Caco-2 (cell line): ENCODE results near the gene ANKMY1. TPM values are rescaled to one million over a fixed set of nuclear protein-coding genes. Genes with fewer than 3 reads are reported as not detected.

Source experiments
- BruUV-seq: library from RNA; stranded (reverse); fragments of 400-500 nt; replicated peaks from 2 replicates; lab custom pipeline; 2021; lab: Mats Ljungman, UMichigan
- CTCF ChIA-PET: fragments of 300-600 bp; sonication (Branson Sonifier 250); formaldehyde crosslinking; loops from one replicate; lab custom pipeline; 2022; ENCODE audit warnings: antibody characterized with exemption; lab: Charles Lee
- POLR2A ChIA-PET: fragments of 300-600 bp; sonication (Branson Sonifier 250); formaldehyde crosslinking; loops from one replicate; lab custom pipeline; 2022; ENCODE audit warnings: antibody characterized with exemption; lab: Charles Lee
- DNase-seq, 2 experiments: peaks; one replicate each; pipeline versions ENCODE4 v3.0.0 to v3.0.0-alpha.2; 2020 to 2022
- H3K27me3 ChIP-seq: replicated peaks from 2 replicates; pipeline ENCODE4 v1.6.0; 2011; ENCODE audit warnings: low read length; ENCODE audit not compliant: control insufficient read depth, insufficient read depth
- H3K36me3 ChIP-seq: 2 replicates; pipeline ENCODE4 v1.5.1; 2011; ENCODE audit warnings: low read length; ENCODE audit not compliant: control insufficient read depth, insufficient read depth
- H3K4me1 ChIP-seq: fragments of 250-450 bp; sonication (Bioruptor Pico); 2 replicates; pipeline ENCODE4 v1.5.1; 2020; ENCODE audit warnings: mild to moderate bottlenecking
- H3K4me3 ChIP-seq: 2 replicates; pipeline ENCODE4 v1.5.1; 2011; ENCODE audit warnings: low read depth, mild to moderate bottlenecking, control low read depth, low read length
- H3K9me3 ChIP-seq: fragments of 250-450 bp; sonication (Bioruptor Pico); 2 replicates; pipeline ENCODE4 v1.5.1; 2020; ENCODE audit warnings: mild to moderate bottlenecking, moderate library complexity
- H3K27ac Mint-ChIP-seq: one replicate; pipeline ENCODE4 v1.8.0; 2022; ENCODE audit warnings: mixed read lengths; ENCODE audit not compliant: unreplicated experiment
- H3K27me3 Mint-ChIP-seq: one replicate; pipeline ENCODE4 v1.8.0; 2022; ENCODE audit warnings: mixed read lengths; ENCODE audit not compliant: insufficient read depth, unreplicated experiment
- H3K36me3 Mint-ChIP-seq: one replicate; pipeline ENCODE4 v1.8.0; 2022; ENCODE audit warnings: mild to moderate bottlenecking, mixed read lengths; ENCODE audit not compliant: insufficient read depth, unreplicated experiment
- H3K4me1 Mint-ChIP-seq: one replicate; pipeline ENCODE4 v1.8.0; 2022; ENCODE audit warnings: low read depth, mixed read lengths; ENCODE audit not compliant: unreplicated experiment
- H3K4me3 Mint-ChIP-seq: one replicate; pipeline ENCODE4 v1.8.0; 2022; ENCODE audit warnings: mild to moderate bottlenecking, moderate library complexity, mixed read lengths; ENCODE audit not compliant: unreplicated experiment
- H3K9me3 Mint-ChIP-seq: one replicate; pipeline ENCODE4 v1.8.0; 2022; ENCODE audit warnings: mixed read lengths; ENCODE audit not compliant: unreplicated experiment
- intact Hi-C: fragments of 100-400 bp; cut with micrococcal nuclease; formaldehyde crosslinking; loops from one replicate; pipeline ENCODE4 v1.10.0; 2022; ENCODE audit not compliant: unreplicated experiment
- total RNA-seq: library from RNA; stranded (reverse); gene quantifications from 2 replicates; pipeline ENCODE4 v1.2.3, GENCODE V29; 2022
- TF ChIP-seq, protein P1 (sequence below), 2 experiments: fragments of 200-600 bp in 1 of 2; IDR thresholded peaks; 1 replicate in 1 of 2; 2 replicates in 1 of 2; pipeline versions ENCODE4 v1.5.1 to v1.8.0; 2011 to 2022; ENCODE audit warnings: antibody characterized with exemption in 1 of 2, control low read depth in 1 of 2, inconsistent platforms in 1 of 2, low read depth in 1 of 2, low read length in 1 of 2, mild to moderate bottlenecking in 1 of 2, moderate library complexity in 1 of 2; ENCODE audit not compliant: insufficient read depth in 1 of 2, severe bottlenecking in 1 of 2, unreplicated experiment in 1 of 2

ANKMY1 gene
- total RNA-seq, 1 experiment from 2014 or later: 12.2 TPM

- Histone ChIP-seq H3K4me1 (no peaks in the 10 kb centered on the region), H3K27me3 (no peaks in the 10 kb centered on the region), H3K9me3 (no peaks in the 10 kb centered on the region), H3K36me3 (no peaks in the 10 kb centered on the region), H3K4me3 (no peak overlapping the region)
- DNase-seq: no peak
- H3K4me3 Mint-ChIP-seq: no peak overlapping the region
- H3K27me3 Mint-ChIP-seq: no peaks in the 10 kb centered on the region
- intact Hi-C loops: no loop called here
- H3K4me1 Mint-ChIP-seq: no peaks in the 10 kb centered on the region
- POLR2A ChIA-PET: no interaction called here
- TF ChIP-seq, protein P1, sequence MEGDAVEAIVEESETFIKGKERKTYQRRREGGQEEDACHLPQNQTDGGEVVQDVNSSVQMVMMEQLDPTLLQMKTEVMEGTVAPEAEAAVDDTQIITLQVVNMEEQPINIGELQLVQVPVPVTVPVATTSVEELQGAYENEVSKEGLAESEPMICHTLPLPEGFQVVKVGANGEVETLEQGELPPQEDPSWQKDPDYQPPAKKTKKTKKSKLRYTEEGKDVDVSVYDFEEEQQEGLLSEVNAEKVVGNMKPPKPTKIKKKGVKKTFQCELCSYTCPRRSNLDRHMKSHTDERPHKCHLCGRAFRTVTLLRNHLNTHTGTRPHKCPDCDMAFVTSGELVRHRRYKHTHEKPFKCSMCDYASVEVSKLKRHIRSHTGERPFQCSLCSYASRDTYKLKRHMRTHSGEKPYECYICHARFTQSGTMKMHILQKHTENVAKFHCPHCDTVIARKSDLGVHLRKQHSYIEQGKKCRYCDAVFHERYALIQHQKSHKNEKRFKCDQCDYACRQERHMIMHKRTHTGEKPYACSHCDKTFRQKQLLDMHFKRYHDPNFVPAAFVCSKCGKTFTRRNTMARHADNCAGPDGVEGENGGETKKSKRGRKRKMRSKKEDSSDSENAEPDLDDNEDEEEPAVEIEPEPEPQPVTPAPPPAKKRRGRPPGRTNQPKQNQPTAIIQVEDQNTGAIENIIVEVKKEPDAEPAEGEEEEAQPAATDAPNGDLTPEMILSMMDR (IDR thresholded peaks at IDR 0.05; ENCODE audit: insufficient read depth in 1 of 2, low read depth in 1 of 2, low read length in 1 of 2, severe bottlenecking in 1 of 2, unreplicated experiment in 1 of 2): no peak
- BruUV-seq: no TSS peak
- H3K9me3 Mint-ChIP-seq: peaks cover 3% of the 10 kb centered on the region
- H3K27ac Mint-ChIP-seq: no peak overlapping the region
- CTCF ChIA-PET: no interaction called here
- peaks cover 6% of the 10 kb centered on the region for H3K36me3 Mint-ChIP-seq
These were observed 79.3 kb downstream of the ANKMY1 start for GRCh38 chr2:240478346-240479110.

DNA sequence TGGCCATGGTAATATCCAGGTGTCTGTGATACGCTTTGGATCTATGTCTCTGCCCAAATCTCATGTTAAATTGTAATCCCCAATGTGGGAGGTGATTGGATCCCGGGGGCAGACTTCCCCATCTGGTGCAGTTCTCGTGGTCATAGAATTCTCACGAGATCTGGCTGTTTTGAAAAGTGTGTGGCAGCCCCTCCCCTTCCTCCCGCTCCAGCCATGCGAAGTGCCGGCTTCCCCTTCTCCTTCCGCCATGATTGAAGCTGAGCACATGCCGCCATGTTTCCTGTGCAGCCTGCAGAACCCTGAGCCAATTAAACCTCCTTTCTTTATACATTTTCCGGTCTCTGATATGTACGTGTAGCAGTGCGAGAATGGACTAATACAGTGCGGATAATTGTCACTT lies 79.9 kb downstream of the ANKMY1 start:
- Mint-ChIP-seq H3K4me3 (no peak overlapping the region), H3K27ac (no peak overlapping the region), H3K9me3 (peaks cover 9% of the 10 kb centered on the region), H3K27me3 (no peaks in the 10 kb centered on the region), H3K36me3 (peaks cover 6% of the 10 kb centered on the region), H3K4me1 (no peaks in the 10 kb centered on the region)
- DNase-seq: no peak
- Histone ChIP-seq H3K9me3 (no peaks in the 10 kb centered on the region), H3K27me3 (no peaks in the 10 kb centered on the region), H3K4me3 (no peak overlapping the region), H3K4me1 (no peaks in the 10 kb centered on the region), H3K36me3 (no peaks in the 10 kb centered on the region)
- intact Hi-C loops: no loop called here
- no TSS peak for BruUV-seq
- TF ChIP-seq, protein P1 (IDR thresholded peaks at IDR 0.05; ENCODE audit: insufficient read depth in 1 of 2, low read depth in 1 of 2, low read length in 1 of 2, severe bottlenecking in 1 of 2, unreplicated experiment in 1 of 2): no peak
- CTCF ChIA-PET: no interaction called here
- POLR2A ChIA-PET: no interaction called here

DNA sequence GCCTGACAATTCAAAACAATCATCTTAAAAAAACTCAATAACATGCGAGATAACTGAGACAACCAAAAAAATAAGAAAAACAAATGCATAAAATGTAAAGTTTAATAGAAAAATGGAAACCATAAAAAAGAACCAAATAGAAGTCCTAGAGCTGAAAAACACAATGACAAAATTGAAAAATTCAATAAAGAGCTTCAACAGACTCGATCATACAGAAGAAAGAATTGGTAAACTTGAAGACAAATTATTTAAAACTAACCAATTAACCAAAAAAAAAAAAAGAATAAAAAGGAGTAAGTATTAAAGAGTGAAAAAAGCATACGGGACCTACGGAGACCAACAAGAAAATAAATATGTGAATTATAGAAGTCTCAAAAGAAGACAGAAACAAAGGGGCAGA lies 84.6 kb downstream of the ANKMY1 start:
- Histone ChIP-seq H3K4me3 (no peak overlapping the region), H3K9me3 (no peaks in the 10 kb centered on the region), H3K27me3 (no peaks in the 10 kb centered on the region), H3K4me1 (no peaks in the 10 kb centered on the region), H3K36me3 (no peaks in the 10 kb centered on the region)
- POLR2A ChIA-PET: no interaction called here
- H3K9me3 Mint-ChIP-seq: peaks cover 11% of the 10 kb centered on the region
- no peaks in the 10 kb centered on the region for H3K27me3 Mint-ChIP-seq
- BruUV-seq: no TSS peak
- TF ChIP-seq, protein P1 (IDR thresholded peaks at IDR 0.05; ENCODE audit: insufficient read depth in 1 of 2, low read depth in 1 of 2, low read length in 1 of 2, severe bottlenecking in 1 of 2, unreplicated experiment in 1 of 2): no peak
- no peak overlapping the region for H3K27ac Mint-ChIP-seq
- intact Hi-C loops: no loop called here
- CTCF ChIA-PET: no interaction called here
- H3K36me3 Mint-ChIP-seq: peaks cover 7% of the 10 kb centered on the region
- no peaks in the 10 kb centered on the region for H3K4me1 Mint-ChIP-seq
- DNase-seq: no peak
- H3K4me3 Mint-ChIP-seq: no peak overlapping the region
